ENCODE results near the gene TTC23.

TTC23 gene

GRCh38 chr15:99180964-99181306, 68.4 kb downstream of the TTC23 start:
- no peak for DNase-seq (ENCODE audit: low spot score)
- no peak for TF ChIP-seq CTCF (IDR thresholded peaks at IDR 0.05; ENCODE audit: extremely low read depth, missing control alignments)

GRCh38 chr15:99180086-99180963, 69.1 kb downstream of the TTC23 start:
- TF ChIP-seq CTCF (IDR thresholded peaks at IDR 0.05; ENCODE audit: extremely low read depth, missing control alignments) = no peak
- no peak for DNase-seq (ENCODE audit: low spot score)

GRCh38 chr15:99177679-99178078, 71.7 kb downstream of the TTC23 start:
- no peak for DNase-seq (ENCODE audit: low spot score)

GRCh38 chr15:99176757-99177156, 72.6 kb downstream of the TTC23 start:
- TF ChIP-seq CTCF (IDR thresholded peaks at IDR 0.05; ENCODE audit: extremely low read depth, missing control alignments) = no peak
- no peak for DNase-seq (ENCODE audit: low spot score)

More at GRCh38 chr15:99177679-99178078, 71.7 kb downstream of the TTC23 start:
- TF ChIP-seq CTCF (IDR thresholded peaks at IDR 0.05; ENCODE audit: extremely low read depth, missing control alignments) = no peak

GRCh38 chr15:99174567-99175395, 74.6 kb downstream of the TTC23 start:
- TF ChIP-seq CTCF (IDR thresholded peaks at IDR 0.05; ENCODE audit: extremely low read depth, missing control alignments) = no peak
- no peak for DNase-seq (ENCODE audit: low spot score)

GRCh38 chr15:99172989-99173388, 76.4 kb downstream of the TTC23 start:
- TF ChIP-seq CTCF (IDR thresholded peaks at IDR 0.05; ENCODE audit: extremely low read depth, missing control alignments) = no peak
- no peak for DNase-seq (ENCODE audit: low spot score)

- no peak for TF ChIP-seq CTCF (IDR thresholded peaks at IDR 0.05; ENCODE audit: extremely low read depth, missing control alignments)
- DNase-seq (ENCODE audit: low spot score) = no peak
Measured at GRCh38 chr15:99172171-99172570, 77.2 kb downstream of the TTC23 start.

Measured in GM20000 (cell line).